GM12801 (cell line): Measurements from ENCODE around the gene SFXN3.

ENCODE experiments used
- TF ChIP-seq, protein P1 (sequence below): IDR thresholded peaks from one replicate; pipeline ENCODE4 v1.5.1; 2011; ENCODE audit warnings: control low read depth; ENCODE audit not compliant: insufficient read length; ENCODE audit errors: extremely low read depth

SFXN3 gene

DNA sequence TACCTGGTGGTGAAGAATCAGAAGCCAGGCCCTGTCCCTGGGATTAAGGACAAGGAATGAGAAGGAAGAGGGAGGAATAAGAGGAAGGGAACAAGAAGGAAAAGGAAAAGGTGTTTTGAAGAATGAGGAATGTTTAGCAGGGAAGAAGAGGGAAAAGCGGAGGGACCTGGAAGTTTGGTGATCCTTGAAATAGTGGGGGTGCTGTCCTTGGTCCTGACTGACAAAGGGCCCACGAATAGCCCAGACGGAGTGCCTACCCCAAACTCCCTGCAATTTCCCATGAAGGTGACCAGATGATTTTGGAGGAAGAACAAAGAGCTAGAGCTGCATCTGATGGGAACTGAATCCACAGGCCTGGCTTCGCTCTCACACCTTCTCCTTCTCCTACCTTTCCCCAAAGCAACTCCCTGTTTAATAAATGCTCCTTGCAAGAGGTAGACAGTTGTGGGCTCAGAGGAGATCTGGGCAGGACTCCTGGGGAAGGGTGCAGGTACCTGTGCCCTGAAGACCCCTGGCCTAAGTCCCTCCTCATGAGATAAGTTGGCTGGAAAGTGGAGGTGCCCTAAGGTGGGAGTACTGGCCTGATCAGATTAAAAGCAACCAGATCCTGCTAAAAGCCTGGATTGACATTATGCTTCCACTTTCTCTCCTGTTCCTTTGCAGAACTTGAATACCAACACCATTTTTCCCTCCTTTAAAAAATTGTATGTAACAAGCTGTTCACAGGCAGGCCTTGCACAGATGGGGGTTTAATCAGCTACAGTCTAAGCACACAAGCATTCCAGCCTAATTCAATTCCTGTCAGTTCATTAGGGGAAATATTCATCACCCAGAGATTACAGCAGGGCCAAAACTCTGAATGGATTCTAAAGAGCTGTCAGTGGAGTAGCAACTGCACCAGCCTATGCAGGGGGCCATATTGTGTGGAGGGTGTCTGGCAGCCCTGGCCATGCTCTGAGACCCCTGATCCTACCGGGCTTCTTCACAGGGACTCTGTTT, 50.2 kb downstream of the SFXN3 start:
- TF ChIP-seq, protein P1, sequence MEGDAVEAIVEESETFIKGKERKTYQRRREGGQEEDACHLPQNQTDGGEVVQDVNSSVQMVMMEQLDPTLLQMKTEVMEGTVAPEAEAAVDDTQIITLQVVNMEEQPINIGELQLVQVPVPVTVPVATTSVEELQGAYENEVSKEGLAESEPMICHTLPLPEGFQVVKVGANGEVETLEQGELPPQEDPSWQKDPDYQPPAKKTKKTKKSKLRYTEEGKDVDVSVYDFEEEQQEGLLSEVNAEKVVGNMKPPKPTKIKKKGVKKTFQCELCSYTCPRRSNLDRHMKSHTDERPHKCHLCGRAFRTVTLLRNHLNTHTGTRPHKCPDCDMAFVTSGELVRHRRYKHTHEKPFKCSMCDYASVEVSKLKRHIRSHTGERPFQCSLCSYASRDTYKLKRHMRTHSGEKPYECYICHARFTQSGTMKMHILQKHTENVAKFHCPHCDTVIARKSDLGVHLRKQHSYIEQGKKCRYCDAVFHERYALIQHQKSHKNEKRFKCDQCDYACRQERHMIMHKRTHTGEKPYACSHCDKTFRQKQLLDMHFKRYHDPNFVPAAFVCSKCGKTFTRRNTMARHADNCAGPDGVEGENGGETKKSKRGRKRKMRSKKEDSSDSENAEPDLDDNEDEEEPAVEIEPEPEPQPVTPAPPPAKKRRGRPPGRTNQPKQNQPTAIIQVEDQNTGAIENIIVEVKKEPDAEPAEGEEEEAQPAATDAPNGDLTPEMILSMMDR, result no peak

DNA sequence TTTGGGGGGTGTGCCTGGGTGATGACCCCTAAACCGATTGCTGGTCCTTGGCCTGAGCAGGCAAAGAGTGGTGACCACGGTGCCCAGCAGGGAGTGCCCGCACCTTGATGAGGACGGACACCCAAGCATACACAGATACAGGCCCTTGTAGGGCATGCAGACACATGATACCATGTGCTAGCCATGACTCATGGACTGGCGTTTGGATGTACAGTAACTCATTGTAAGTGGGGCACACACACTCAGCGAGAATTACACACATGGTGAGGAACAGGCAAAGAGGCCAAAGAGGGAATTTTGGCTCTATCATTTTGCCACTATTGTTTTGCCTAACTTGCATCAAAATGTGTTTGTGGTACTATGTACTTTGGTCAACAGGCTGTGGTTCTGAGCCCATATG, 54.8 kb downstream of the SFXN3 start:
- TF ChIP-seq, protein P1, result no peak

DNA sequence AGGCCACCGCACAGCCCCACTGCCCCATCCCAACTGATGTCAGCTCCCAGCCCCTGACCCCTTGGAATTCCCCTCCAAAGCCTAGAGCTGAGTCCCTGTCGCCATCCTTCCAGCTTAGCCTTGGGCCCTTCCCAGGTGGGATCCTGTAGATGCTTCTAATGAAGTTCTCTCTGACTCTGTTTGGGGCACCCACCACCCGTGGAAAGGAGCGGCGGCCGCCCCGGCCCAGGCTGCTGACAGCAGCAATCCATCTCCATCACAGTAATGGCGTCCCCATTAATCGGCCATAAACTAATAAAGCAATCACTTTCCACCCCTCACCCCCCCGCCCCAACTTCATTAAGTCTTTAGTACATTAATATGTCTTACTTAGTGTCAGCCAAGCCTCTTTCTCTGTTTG, 56.3 kb downstream of the SFXN3 start:
- TF ChIP-seq, protein P1, result no peak

DNA sequence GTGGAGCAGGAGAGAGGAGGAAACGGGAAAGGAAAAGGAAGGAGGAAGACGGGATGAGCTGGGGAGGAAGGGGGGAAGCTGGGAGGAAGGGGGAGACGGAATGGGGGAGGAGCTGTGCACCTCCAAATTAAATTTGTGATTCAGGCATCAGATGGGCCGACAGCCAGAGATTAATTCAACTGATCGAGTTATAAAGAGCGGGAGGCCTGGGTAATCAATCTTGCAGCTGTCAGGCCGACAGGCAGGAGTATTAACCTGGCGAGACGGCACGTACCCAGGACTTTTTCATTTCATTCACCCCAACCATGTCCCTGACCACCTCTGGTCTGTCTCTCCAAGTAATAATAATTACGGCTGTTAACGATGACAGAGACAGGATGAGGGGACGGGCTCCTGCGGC, 56.9 kb downstream of the SFXN3 start:
- TF ChIP-seq, protein P1, result no peak

DNA sequence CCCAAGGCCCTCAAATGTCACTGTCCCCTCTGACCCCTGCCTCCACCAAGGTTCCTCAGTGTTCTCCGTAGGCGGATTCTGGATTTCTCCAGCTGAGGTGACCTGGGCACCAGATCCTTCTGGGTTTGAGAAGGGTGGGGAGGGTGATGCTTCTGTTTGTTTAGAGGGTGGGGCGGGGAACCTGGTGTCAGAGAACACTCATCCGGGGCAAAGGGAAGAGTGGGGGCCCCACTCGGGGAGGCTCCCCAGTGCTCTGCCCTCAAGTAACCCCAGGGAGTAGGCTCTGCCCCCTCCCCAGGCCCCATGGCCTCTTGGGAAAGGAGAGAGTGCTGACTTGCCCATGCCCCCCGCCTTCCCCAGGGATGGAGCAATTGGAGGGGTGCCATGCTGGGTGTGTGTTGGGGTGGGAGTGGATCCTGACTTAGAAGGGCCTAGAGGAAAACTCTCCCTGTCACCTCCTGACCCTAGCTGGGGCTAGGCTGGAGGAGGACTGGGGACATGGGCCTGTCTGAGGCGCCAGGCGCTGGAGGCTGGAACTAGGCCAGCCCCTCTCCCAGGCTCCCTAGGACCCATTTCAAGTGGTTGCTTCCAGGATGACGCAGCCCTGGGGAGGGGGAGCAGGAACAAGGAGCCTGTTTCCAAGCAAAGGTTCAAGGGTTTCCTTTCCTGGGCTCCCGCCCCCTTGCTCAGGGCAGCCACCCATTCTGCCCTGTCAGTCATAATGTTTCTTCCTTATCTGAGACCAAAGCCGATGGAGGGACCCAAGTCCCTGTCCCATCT, 58.7 kb downstream of the SFXN3 start:
- TF ChIP-seq, protein P1, result no peak

DNA sequence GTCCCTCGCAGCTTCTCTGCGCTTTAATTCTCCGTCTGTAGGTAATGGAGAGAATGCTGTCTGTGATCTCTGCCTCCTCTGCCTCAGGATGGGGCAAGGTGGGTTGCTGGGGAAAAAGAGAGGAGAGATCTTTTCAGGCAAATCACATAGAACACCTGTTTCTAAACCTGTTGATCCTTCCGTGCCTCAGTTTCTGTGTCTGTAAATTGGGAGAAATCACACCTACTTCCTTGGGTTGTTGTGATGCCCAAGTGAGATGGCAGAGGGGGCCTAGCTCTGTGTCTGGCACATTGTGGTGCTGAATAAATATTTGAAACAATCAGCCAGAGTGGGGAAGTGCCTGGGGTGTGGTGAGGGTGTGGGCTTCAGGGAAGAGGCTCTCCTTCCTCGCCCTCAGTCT, 59.6 kb downstream of the SFXN3 start:
- TF ChIP-seq, protein P1, result no peak
